Measurements from ENCODE around the gene NR2F6. TPM values are rescaled to one million over a fixed set of nuclear protein-coding genes. Genes with fewer than 3 reads are reported as not detected.

Gene NR2F6
- total and polyA plus RNA-seq, 2 of the 4 experiments (the other 2 are of a cell fraction) = 8.4 to 20.5 TPM

- no peak overlapping the region for H3K18ac ChIP-seq (ENCODE audit: low read depth, low read length)
- H3K4ac ChIP-seq (ENCODE audit: low read depth, low read length) = no peak overlapping the region
- H4K91ac ChIP-seq (ENCODE audit: insufficient read depth, low read depth, low read length) = no peak overlapping the region
- no peak overlapping the region for H2AFZ ChIP-seq (replicated peaks; ENCODE audit: low read length, poor library complexity)
- H3K27ac ChIP-seq (ENCODE audit: insufficient read depth, low read length) = no peak overlapping the region
- no peak overlapping the region for H2BK15ac ChIP-seq (ENCODE audit: low read depth, low read length)
- H2BK120ac ChIP-seq (ENCODE audit: low read depth, low read length) = no peak overlapping the region
- H4K5ac ChIP-seq (ENCODE audit: low read depth, low read length) = no peak overlapping the region
- H2BK20ac ChIP-seq (ENCODE audit: low read depth, low read length) = no peak overlapping the region
- H3K4me1 ChIP-seq (ENCODE audit: control insufficient read depth, insufficient read depth, low read length) = no peaks in the 10 kb centered on the region
- no peaks in the 10 kb centered on the region for H3K27me3 ChIP-seq (ENCODE audit: control insufficient read depth, insufficient read depth, low read length)
- TF ChIP-seq POLR2A (IDR thresholded peaks at IDR 0.05; ENCODE audit: low read depth, low read length) (no peak), RCOR1 (IDR thresholded peaks at IDR 0.05; ENCODE audit: insufficient replicate concordance, low read length) (no peak), MXI1 (IDR thresholded peaks at IDR 0.05; ENCODE audit: borderline replicate concordance, low read depth, low read length) (no peak), MAZ (IDR thresholded peaks at IDR 0.05; ENCODE audit: borderline replicate concordance, low read depth, low read length) (no peak), ELK1 (IDR thresholded peaks at IDR 0.05; ENCODE audit: borderline replicate concordance, low read depth, low read length) (no peak), SMC3 (IDR thresholded peaks at IDR 0.05; ENCODE audit: low read depth, low read length) (no peak), MAFK (IDR thresholded peaks at IDR 0.05; ENCODE audit: low read depth, low read length) (no peak), FOS (IDR thresholded peaks at IDR 0.05; ENCODE audit: low read depth, low read length) (no peak), CHD1 (IDR thresholded peaks at IDR 0.05; ENCODE audit: low read depth, low read length) (no peak), CEBPB (IDR thresholded peaks at IDR 0.05; ENCODE audit: low read depth, low read length) (no peak), RFX5 (IDR thresholded peaks at IDR 0.05; ENCODE audit: low read depth, low read length) (no peak), BHLHE40 (IDR thresholded peaks at IDR 0.05; ENCODE audit: low read depth, low read length) (no peak), USF2 (IDR thresholded peaks at IDR 0.05; ENCODE audit: low read depth, low read length) (no peak), NFE2L2 (IDR thresholded peaks at IDR 0.05; ENCODE audit: low read depth, low read length) (no peak), CTCF (conservative IDR thresholded peaks at IDR 0.05; ENCODE audit: low read depth, low read length) (no peak), RAD21 (IDR thresholded peaks at IDR 0.05; ENCODE audit: low read length) (no peak)
- H4K20me1 ChIP-seq (ENCODE audit: insufficient read depth, low read length) = no peaks in the 10 kb centered on the region
- H3K9me3 ChIP-seq (ENCODE audit: control insufficient read depth, insufficient read depth, low read length) = no peaks in the 10 kb centered on the region
- in situ Hi-C loops (cut with MboI; ENCODE audit: low sequenced_read_pairs) (no loop called here), dilution Hi-C loops (cut with HindIII; ENCODE audit: low sequenced_read_pairs, unreplicated experiment) (no loop called here), intact Hi-C loops (cut with micrococcal nuclease) (no loop called here)
- DNase-seq = no peak
- ChIA-PET CTCF (interaction anchor here (0.5 kb wide), 1 partner anchor 10 kb away, joined by 3 read pairs; no protein-coding TSS in a partner anchor), POLR2A (ENCODE audit: unreplicated experiment) (no interaction called here)
- no peak overlapping the region for H4K8ac ChIP-seq (ENCODE audit: low read depth in 2 of 2, low read length in 2 of 2)
- no peak overlapping the region for H2AK5ac ChIP-seq (ENCODE audit: low read depth, low read length)
- H2BK5ac ChIP-seq (ENCODE audit: low read depth, low read length, poor library complexity, severe bottlenecking) = no peak overlapping the region
- BruUV-seq (replicated peaks) = no TSS peak
- H2AK9ac ChIP-seq (replicated peaks; ENCODE audit: low read depth, low read length, poor library complexity) = no peak overlapping the region
- no peak for ATAC-seq (ENCODE audit: low read depth)
- no peak overlapping the region for H3K14ac ChIP-seq (replicated peaks; ENCODE audit: low read depth, low read length)
- peaks cover 78% of the 10 kb centered on the region for H3K36me3 ChIP-seq (ENCODE audit: control insufficient read depth, insufficient read depth, low read length)
- no peak overlapping the region for H3K9ac ChIP-seq (ENCODE audit: low read depth, low read length)
- H3K79me1 ChIP-seq (ENCODE audit: low read depth in 1 of 2, low read length in 2 of 2) = peaks cover 3 to 20% of the 10 kb centered on the region in 2 experiments; a peak in 3 of 4 replicates
- no peak overlapping the region for H3K23ac ChIP-seq (ENCODE audit: low read depth, low read length)
- H3K4me3 ChIP-seq (ENCODE audit: insufficient read depth, low read depth, low read length) = no peak overlapping the region
- H3K56ac ChIP-seq (ENCODE audit: extremely low read depth, insufficient read depth, low read length) = no peak overlapping the region
- H3K9me1 ChIP-seq (ENCODE audit: insufficient read depth, low read length) = no peaks in the 10 kb centered on the region
- WGBS, 2 experiments (ENCODE audit: extremely low coverage in 2 of 2, insufficient read length in 1 of 2) = 100% methylated on average over 9 of the region's 23 CpGs; no CpG with 5 or more reads in 1 of the 2 experiments
- H3K4me2 ChIP-seq (ENCODE audit: low read depth, low read length) = no peak overlapping the region
Measured at GRCh38 chr19:17195106-17195505, 50.6 kb downstream of the NR2F6 start.

Measured in IMR-90 (cell line).